Smooth muscle cell (in vitro differentiated cells): ENCODE data around the gene TTC33. TPM values are rescaled to one million over a fixed set of nuclear protein-coding genes. Genes with fewer than 3 reads are reported as not detected.
A peak's percentile ranks its signal among the peaks of the same experiment; 100 is the strongest.
"Not testable (repeated sequence)": the region's sequence is repeated elsewhere in the genome, so short reads cannot be mapped to it uniquely, and the experiment has no call there.

ENCODE experiments used
- DNase-seq: peaks from one replicate; lab custom pipeline; 2025; ENCODE audit not compliant: unreplicated experiment; lab: John Stamatoyannopoulos, UW
- H2AFZ ChIP-seq: fragments of 200-600 bp; sonication (generic); 2 replicates; pipeline ENCODE4 v1.6.0; 2016; ENCODE audit warnings: antibody characterized with exemption, low read depth, mild to moderate bottlenecking
- H3F3A ChIP-seq: fragments of 200-600 bp; sonication (generic); 2 replicates; pipeline ENCODE4 v1.6.0; 2017; ENCODE audit warnings: antibody characterized with exemption, low read depth
- H3K27ac ChIP-seq: fragments of 200-600 bp; sonication (generic); 2 replicates; pipeline ENCODE4 v1.5.1; 2016; ENCODE audit warnings: low read depth, mild to moderate bottlenecking
- H3K27me3 ChIP-seq: fragments of 200-600 bp; sonication (generic); 2 replicates; pipeline ENCODE4 v1.6.1; 2016; ENCODE audit warnings: low read depth, mild to moderate bottlenecking
- H3K36me3 ChIP-seq: fragments of 200-600 bp; sonication (generic); 2 replicates; pipeline ENCODE4 v1.5.1; 2016; ENCODE audit warnings: low read depth
- H3K4me1 ChIP-seq: fragments of 200-600 bp; sonication (generic); 2 replicates; pipeline ENCODE4 v1.5.1; 2016; ENCODE audit warnings: low read depth
- H3K4me2 ChIP-seq: fragments of 200-600 bp; sonication (generic); 2 replicates; pipeline ENCODE4 v1.6.0; 2016; ENCODE audit warnings: mild to moderate bottlenecking
- H3K4me3 ChIP-seq: fragments of 200-600 bp; sonication (generic); 2 replicates; pipeline ENCODE4 v1.5.1; 2016; ENCODE audit warnings: mild to moderate bottlenecking
- H3K79me2 ChIP-seq: fragments of 200-600 bp; sonication (generic); 2 replicates; pipeline ENCODE4 v1.6.0; 2016; ENCODE audit warnings: low read depth, mild to moderate bottlenecking
- H3K9ac ChIP-seq: fragments of 200-600 bp; sonication (generic); 2 replicates; pipeline ENCODE4 v1.6.0; 2016; ENCODE audit warnings: low read depth
- H3K9me3 ChIP-seq: fragments of 200-600 bp; sonication (generic); replicated peaks from 2 replicates; pipeline ENCODE4 v1.5.1; 2016; ENCODE audit warnings: low read depth
- H4K20me1 ChIP-seq: fragments of 200-600 bp; sonication (generic); 2 replicates; pipeline ENCODE4 v1.6.0; 2016; ENCODE audit warnings: low read depth
- WGBS: methylation state at CpG from one replicate; pipeline ENCODE4 v1.1.7; 2016; ENCODE audit warnings: low lambda C conversion rate; 5-methylcytosine and 5-hydroxymethylcytosine counted together
- polyA plus RNA-seq: library from polyadenylated mRNA; unstranded; fragments of >200 nt; fragmentation: Nextera tagmentation; extraction: Ambion mirVana; gene quantifications from 2 replicates; pipeline ENCODE4 v1.2.1, GENCODE V29; 2016
- total RNA-seq: library from RNA; depleted of rRNA; stranded (reverse); fragments of >200 nt; gene quantifications from 2 replicates; pipeline ENCODE4 v1.2.3, GENCODE V29; 2014
- TF ChIP-seq, protein P1 (sequence below): fragments of 200-600 bp; sonication (generic); IDR thresholded peaks from 2 replicates; pipeline ENCODE4 v1.5.1; 2017; ENCODE audit warnings: borderline replicate concordance, mild to moderate bottlenecking, antibody characterized with exemption; ENCODE audit not compliant: insufficient read depth, poor library complexity, severe bottlenecking

Gene TTC33
- total and polyA plus RNA-seq, 2 experiments from 2014 or later: 13.1 to 22.1 TPM

GRCh38 chr5:40717281-40717680, 38.5 kb downstream of the TTC33 start:
- TF ChIP-seq, protein P1, sequence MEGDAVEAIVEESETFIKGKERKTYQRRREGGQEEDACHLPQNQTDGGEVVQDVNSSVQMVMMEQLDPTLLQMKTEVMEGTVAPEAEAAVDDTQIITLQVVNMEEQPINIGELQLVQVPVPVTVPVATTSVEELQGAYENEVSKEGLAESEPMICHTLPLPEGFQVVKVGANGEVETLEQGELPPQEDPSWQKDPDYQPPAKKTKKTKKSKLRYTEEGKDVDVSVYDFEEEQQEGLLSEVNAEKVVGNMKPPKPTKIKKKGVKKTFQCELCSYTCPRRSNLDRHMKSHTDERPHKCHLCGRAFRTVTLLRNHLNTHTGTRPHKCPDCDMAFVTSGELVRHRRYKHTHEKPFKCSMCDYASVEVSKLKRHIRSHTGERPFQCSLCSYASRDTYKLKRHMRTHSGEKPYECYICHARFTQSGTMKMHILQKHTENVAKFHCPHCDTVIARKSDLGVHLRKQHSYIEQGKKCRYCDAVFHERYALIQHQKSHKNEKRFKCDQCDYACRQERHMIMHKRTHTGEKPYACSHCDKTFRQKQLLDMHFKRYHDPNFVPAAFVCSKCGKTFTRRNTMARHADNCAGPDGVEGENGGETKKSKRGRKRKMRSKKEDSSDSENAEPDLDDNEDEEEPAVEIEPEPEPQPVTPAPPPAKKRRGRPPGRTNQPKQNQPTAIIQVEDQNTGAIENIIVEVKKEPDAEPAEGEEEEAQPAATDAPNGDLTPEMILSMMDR: no peak
- Histone ChIP-seq H3K36me3 (no peaks in the 10 kb centered on the region), H3K27me3 (no peaks in the 10 kb centered on the region), H3F3A (no peaks in the 10 kb centered on the region), H3K79me2 (no peaks in the 10 kb centered on the region), H3K4me3 (no peak overlapping the region), H3K4me1 (peaks cover 4% of the 10 kb centered on the region), H2AFZ (no peak overlapping the region), H3K9ac (no peak overlapping the region), H3K4me2 (no peak overlapping the region), H3K9me3 (no peaks in the 10 kb centered on the region), H4K20me1 (no peaks in the 10 kb centered on the region), H3K27ac (no peak overlapping the region)
- DNase-seq: no peak

- Histone ChIP-seq H2AFZ (no peak overlapping the region), H3K79me2 (no peaks in the 10 kb centered on the region), H3K27ac (no peak overlapping the region), H3K4me2 (no peak overlapping the region), H3K4me3 (no peak overlapping the region), H3K36me3 (no peaks in the 10 kb centered on the region), H3F3A (no peaks in the 10 kb centered on the region), H3K27me3 (no peaks in the 10 kb centered on the region), H3K9ac (no peak overlapping the region), H4K20me1 (no peaks in the 10 kb centered on the region), H3K4me1 (peaks cover 4% of the 10 kb centered on the region), H3K9me3 (no peaks in the 10 kb centered on the region)
- WGBS: 95% methylated on average over 2 of the region's 2 CpGs
- TF ChIP-seq, protein P1: no peak
- DNase-seq: no peak
Observed at GRCh38 chr5:40716590-40716989, 39.2 kb downstream of the TTC33 start.

- DNase-seq: no peak
- H3F3A ChIP-seq: no peaks in the 10 kb centered on the region
- H3K4me2 ChIP-seq: no peak overlapping the region
- H3K9ac ChIP-seq: no peak overlapping the region
- WGBS: 29% methylated on average over 2 of the region's 2 CpGs
- no peak overlapping the region for H2AFZ ChIP-seq
- no peaks in the 10 kb centered on the region for H3K27me3 ChIP-seq
- no peaks in the 10 kb centered on the region for H3K9me3 ChIP-seq
- TF ChIP-seq, protein P1: no peak
- no peaks in the 10 kb centered on the region for H3K79me2 ChIP-seq
- no peak overlapping the region for H3K4me3 ChIP-seq
- peaks cover 4% of the 10 kb centered on the region for H3K4me1 ChIP-seq
- H3K27ac ChIP-seq: no peak overlapping the region
- H3K36me3 ChIP-seq: no peaks in the 10 kb centered on the region
- no peaks in the 10 kb centered on the region for H4K20me1 ChIP-seq
Observed at GRCh38 chr5:40716000-40716399, 39.8 kb downstream of the TTC33 start.

DNA sequence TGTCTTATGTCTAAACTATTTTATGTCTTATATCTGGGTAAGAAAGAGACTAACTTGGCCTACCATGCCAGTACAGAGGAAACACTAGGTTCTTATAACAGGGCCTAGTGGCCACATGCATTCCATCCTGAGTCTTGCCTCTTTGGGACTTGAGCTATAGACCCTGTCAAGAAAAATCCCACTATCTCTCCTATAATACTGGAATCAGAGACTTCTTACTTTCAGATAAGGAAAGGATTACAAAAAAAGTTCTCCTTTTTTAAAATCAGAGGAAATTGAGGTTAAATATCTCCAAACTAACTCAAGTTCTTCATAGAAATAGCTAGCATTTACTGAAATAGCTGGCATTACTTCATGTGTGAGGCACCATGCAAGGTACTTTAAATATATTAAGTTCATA, 41.8 kb downstream of the TTC33 start:
- Histone ChIP-seq H4K20me1 (no peaks in the 10 kb centered on the region), H3K4me3 (no peak overlapping the region), H3K9ac (peak overlapping the region; percentile 45), H3K9me3 (no peaks in the 10 kb centered on the region), H3K27me3 (no peaks in the 10 kb centered on the region), H3K27ac (peak overlapping the region; percentile 92), H3F3A (no peaks in the 10 kb centered on the region), H3K36me3 (no peaks in the 10 kb centered on the region), H3K4me2 (peak overlapping the region; percentile 48), H3K79me2 (no peaks in the 10 kb centered on the region), H3K4me1 (peaks cover 4% of the 10 kb centered on the region), H2AFZ (no peak overlapping the region)
- no peak for DNase-seq
- TF ChIP-seq, protein P1: no peak

DNA sequence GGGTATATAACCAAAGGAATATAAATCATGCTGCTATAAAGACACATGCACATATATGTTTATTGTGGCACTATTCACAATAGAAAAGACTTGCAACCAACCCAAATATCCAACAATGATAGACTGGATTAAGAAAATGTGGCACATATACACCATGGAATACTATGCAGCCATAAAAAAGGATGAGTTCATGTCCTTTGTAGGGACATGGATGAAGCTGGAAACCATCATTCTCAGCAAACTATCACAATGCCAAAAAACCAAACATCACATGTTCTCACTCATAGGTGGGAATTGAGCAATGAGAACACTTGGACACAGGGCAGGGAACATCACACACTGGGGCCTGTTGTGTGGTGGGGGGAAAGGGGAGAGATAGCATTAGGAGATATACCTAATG, 45.2 kb downstream of the TTC33 start:
- not testable (repeated sequence) for H3K9me3 ChIP-seq, H3K79me2 ChIP-seq, H2AFZ ChIP-seq, H3K4me1 ChIP-seq, H3K4me3 ChIP-seq, H3K27me3 ChIP-seq, H3K27ac ChIP-seq, H3F3A ChIP-seq, H4K20me1 ChIP-seq, DNase-seq, H3K36me3 ChIP-seq, H3K9ac ChIP-seq, H3K4me2 ChIP-seq

DNA sequence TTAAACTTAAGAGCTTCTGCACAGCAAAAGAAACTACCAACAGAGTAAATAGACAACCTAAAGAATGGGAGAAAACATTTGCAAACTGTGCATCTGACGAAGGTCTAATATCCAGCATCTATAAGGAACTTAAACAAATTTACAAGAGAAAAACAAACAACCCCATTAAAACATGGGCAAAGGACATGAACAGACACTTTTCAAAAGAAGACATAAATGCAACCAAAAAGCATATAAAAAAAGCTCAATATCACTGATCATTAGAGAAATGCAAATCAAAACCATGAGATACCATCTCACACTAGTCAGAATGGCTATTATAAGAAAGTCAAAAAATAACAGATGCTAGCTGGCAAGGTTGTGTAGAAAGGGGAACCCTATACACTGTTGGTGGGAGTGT, 50.3 kb downstream of the TTC33 start:
- H2AFZ ChIP-seq, H3K79me2 ChIP-seq, H3K9ac ChIP-seq, H3K9me3 ChIP-seq, H3K4me3 ChIP-seq, DNase-seq, H3K4me1 ChIP-seq, H3K4me2 ChIP-seq, H4K20me1 ChIP-seq, H3K27ac ChIP-seq, H3F3A ChIP-seq, H3K27me3 ChIP-seq, H3K36me3 ChIP-seq: not testable (repeated sequence)
- whole genome bisulfite sequencing: 97% methylated on average over 1 of the region's 1 CpG
